Thoracic aorta (tissue), 2 donors: ENCODE results near the gene STIM1. TPM values are rescaled to one million over a fixed set of nuclear protein-coding genes. Genes with fewer than 3 reads are reported as not detected.
A peak's percentile ranks its signal among the peaks of the same experiment; 100 is the strongest.

Experiments
- ATAC-seq: fragments of 150-250 bp; one replicate; pipeline ENCODE4 v1.8.0; 2017; ENCODE audit warnings: low read depth; ENCODE audit not compliant: insufficient number of reproducible peaks, low FRiP score
- DNase-seq: peaks from one replicate; pipeline ENCODE4 v3.0.0-alpha.2; 2020; ENCODE audit warnings: low spot score
- H3K27ac ChIP-seq, 2 donors: fragments of 200-600 bp; sonication (generic); 1 replicate in 1 of 2; 2 replicates in 1 of 2; pipeline ENCODE4 v1.5.1; 2016; ENCODE audit warnings: mild to moderate bottlenecking in 2 of 2, moderate library complexity in 2 of 2
- H3K27me3 ChIP-seq: fragments of 200-600 bp; sonication (generic); replicated peaks from 2 replicates; pipeline ENCODE4 v1.6.0; 2016; ENCODE audit warnings: mild to moderate bottlenecking; ENCODE audit not compliant: insufficient read depth
- H3K36me3 ChIP-seq: fragments of 200-600 bp; sonication (generic); one replicate; pipeline ENCODE4 v1.5.1; 2016
- H3K4me1 ChIP-seq, 2 donors: fragments of 200-600 bp; sonication (generic); 1 replicate in 1 of 2; 2 replicates in 1 of 2; pipeline versions ENCODE4 v1.5.1 to v1.6.0; 2016; ENCODE audit warnings: low read depth in 2 of 2, mild to moderate bottlenecking in 1 of 2; ENCODE audit not compliant: control insufficient read depth in 1 of 2
- H3K4me3 ChIP-seq: fragments of 200-600 bp; sonication (generic); 2 replicates; pipeline ENCODE4 v1.5.1; 2016; ENCODE audit warnings: mild to moderate bottlenecking
- H3K9me3 ChIP-seq: fragments of 200-600 bp; sonication (generic); 2 replicates; pipeline ENCODE4 v1.5.1; 2016
- CTCF ChIP-seq: fragments of 200-600 bp; sonication (generic); IDR thresholded peaks from one replicate; pipeline ENCODE4 v1.5.1; 2019; ENCODE audit warnings: antibody characterized with exemption
- total RNA-seq, 2 donors: library from RNA; depleted of rRNA; stranded (reverse); fragments of >200 nt; gene quantifications; one replicate each; pipeline versions ENCODE4 v1.1.0 to v1.2.3, GENCODE V29; 2016

STIM1 gene
- total RNA-seq, 2 donors from 2014 or later: 53.8 to 63.0 TPM

GRCh38 chr11:4071325-4071724 lies 215.9 kb downstream of the STIM1 start:
- no peak for TF ChIP-seq CTCF
- no peaks in the 10 kb centered on the region for H3K9me3 ChIP-seq
- H3K36me3 ChIP-seq: no peaks in the 10 kb centered on the region
- no peaks in the 10 kb centered on the region for H3K27me3 ChIP-seq
- H3K27ac ChIP-seq: no peak overlapping the region
- H3K4me1 ChIP-seq: peaks cover 10 to 34% of the 10 kb centered on the region in 2 donors
- ATAC-seq (no peak), DNase-seq (no peak)
- no peak overlapping the region for H3K4me3 ChIP-seq

- DNase-seq: no peak
- Histone ChIP-seq H3K27ac (no peak overlapping the region), H3K4me1 (peaks cover 8 to 28% of the 10 kb centered on the region in 2 donors), H3K27me3 (no peaks in the 10 kb centered on the region), H3K9me3 (no peaks in the 10 kb centered on the region), H3K4me3 (no peak overlapping the region), H3K36me3 (no peaks in the 10 kb centered on the region)
- TF ChIP-seq CTCF: no peak
- no peak for ATAC-seq
Observed at GRCh38 chr11:4071914-4072313, 216.4 kb downstream of the STIM1 start.

- peaks cover 6 to 23% of the 10 kb centered on the region in 2 donors for H3K4me1 ChIP-seq
- no peaks in the 10 kb centered on the region for H3K36me3 ChIP-seq
- TF ChIP-seq CTCF: peak; percentile 77
- no peak overlapping the region for H3K4me3 ChIP-seq
- H3K9me3 ChIP-seq: no peaks in the 10 kb centered on the region
- H3K27me3 ChIP-seq: no peaks in the 10 kb centered on the region
- ATAC-seq (peak; percentile 75), DNase-seq (no peak)
- no peak overlapping the region for H3K27ac ChIP-seq
Observed at GRCh38 chr11:4072668-4073285, 217.3 kb downstream of the STIM1 start.

GRCh38 chr11:4074266-4074665 lies 218.8 kb downstream of the STIM1 start:
- ATAC-seq: no peak

GRCh38 chr11:4076774-4077173 lies 221.3 kb downstream of the STIM1 start:
- H3K4me1 ChIP-seq: peaks cover 0 to 8% of the 10 kb centered on the region in 2 donors
- no peak overlapping the region for H3K4me3 ChIP-seq
- H3K9me3 ChIP-seq: no peaks in the 10 kb centered on the region
- ATAC-seq: no peak
- no peak for DNase-seq
- no peaks in the 10 kb centered on the region for H3K36me3 ChIP-seq
- no peak for TF ChIP-seq CTCF
- no peaks in the 10 kb centered on the region for H3K27me3 ChIP-seq
- H3K27ac ChIP-seq: no peak overlapping the region

More at GRCh38 chr11:4074266-4074665, 218.8 kb downstream of the STIM1 start:
- Histone ChIP-seq H3K27me3 (no peaks in the 10 kb centered on the region), H3K27ac (no peak overlapping the region), H3K36me3 (no peaks in the 10 kb centered on the region), H3K4me3 (no peak overlapping the region), H3K4me1 (peaks cover under 1 to 12% of the 10 kb centered on the region in 2 donors), H3K9me3 (no peaks in the 10 kb centered on the region)
- DNase-seq: no peak
- TF ChIP-seq CTCF: no peak
